CD14-positive monocyte (primary cell): ENCODE measurements around the gene CFAP221. TPM values are rescaled to one million over a fixed set of nuclear protein-coding genes. Genes with fewer than 3 reads are reported as not detected.

Source experiments
- DNase-seq, 3 donors: peaks; one replicate each; pipeline ENCODE4 v3.0.0-alpha.2; 2011 to 2022
- H2AFZ ChIP-seq: 2 replicates; pipeline ENCODE4 v1.6.0; 2012; ENCODE audit warnings: mild to moderate bottlenecking, low read depth, low read length, inconsistent platforms; ENCODE audit not compliant: insufficient read depth, poor library complexity, severe bottlenecking
- H3K27ac ChIP-seq, 2 donors: 1 replicate in 1 of 2; 2 replicates in 1 of 2; pipeline ENCODE4 v1.5.1; 2012 to 2013; ENCODE audit warnings: low read length in 2 of 2, control low read depth in 1 of 2, inconsistent platforms in 1 of 2, low read depth in 1 of 2, mild to moderate bottlenecking in 1 of 2
- H3K27me3 ChIP-seq, 2 donors: one replicate each; pipeline versions ENCODE4 v1.6.0 to v1.6.1; 2011 to 2013; ENCODE audit warnings: low read length in 2 of 2; ENCODE audit not compliant: control insufficient read depth in 2 of 2, insufficient read depth in 2 of 2
- H3K36me3 ChIP-seq, 2 donors: replicated peaks in 1 of 2; 1 replicate in 1 of 2; 2 replicates in 1 of 2; pipeline versions ENCODE4 v1.5.1 to v1.6.1; 2012 to 2013; ENCODE audit warnings: low read length in 2 of 2, control low read depth in 1 of 2, inconsistent platforms in 1 of 2, mild to moderate bottlenecking in 1 of 2; ENCODE audit not compliant: insufficient read depth in 2 of 2, control insufficient read depth in 1 of 2
- H3K4me1 ChIP-seq, 2 donors: 1 replicate in 1 of 2; 2 replicates in 1 of 2; pipeline versions ENCODE4 v1.5.1 to v1.6.1; 2012 to 2013; ENCODE audit warnings: low read length in 2 of 2, control low read depth in 1 of 2, inconsistent platforms in 1 of 2, mild to moderate bottlenecking in 1 of 2, moderate library complexity in 1 of 2; ENCODE audit not compliant: insufficient read depth in 2 of 2, control insufficient read depth in 1 of 2
- H3K4me2 ChIP-seq: replicated peaks from 2 replicates; pipeline ENCODE3; 2012; ENCODE audit warnings: low read length, moderate library complexity, mild to moderate bottlenecking; ENCODE audit not compliant: poor library complexity, severe bottlenecking; ENCODE audit errors: extremely low read depth
- H3K4me3 ChIP-seq, 3 experiments: fragments of 200-600 bp in 1 of 3; sonication (generic) in 1 of 3; replicated peaks in 1 of 3; 1 replicate in 2 of 3; 2 replicates in 1 of 3; pipeline ENCODE4 v1.5.1; 2011 to 2013; ENCODE audit warnings: low read length in 3 of 3, mild to moderate bottlenecking in 3 of 3, control low read depth in 2 of 3, low read depth in 2 of 3, inconsistent platforms in 1 of 3, moderate library complexity in 1 of 3
- H3K79me2 ChIP-seq: 2 replicates; pipeline ENCODE4 v1.6.0; 2012; ENCODE audit warnings: mild to moderate bottlenecking, control low read depth, inconsistent platforms, low read length, moderate library complexity; ENCODE audit not compliant: insufficient read depth
- H3K9ac ChIP-seq: 2 replicates; pipeline ENCODE4 v1.6.0; 2017; ENCODE audit warnings: low read length, mild to moderate bottlenecking; ENCODE audit not compliant: insufficient read depth, poor library complexity, severe bottlenecking
- H3K9me3 ChIP-seq, 2 donors: replicated peaks in 1 of 2; 1 replicate in 1 of 2; 2 replicates in 1 of 2; pipeline versions ENCODE4 v1.5.1 to v1.6.1; 2012 to 2013; ENCODE audit warnings: low read length in 2 of 2, control low read depth in 1 of 2; ENCODE audit not compliant: control insufficient read depth in 1 of 2, insufficient read depth in 1 of 2
- H4K20me1 ChIP-seq: 2 replicates; pipeline ENCODE4 v1.6.0; 2012; ENCODE audit warnings: mild to moderate bottlenecking, low read length, control low read depth, moderate library complexity; ENCODE audit not compliant: insufficient read depth
- H3K27ac Mint-ChIP-seq, 7 donors: one replicate each; pipeline ENCODE4 v1.8.0; 2020; ENCODE audit warnings: mild to moderate bottlenecking in 7 of 7, mixed read lengths in 7 of 7, moderate library complexity in 6 of 7, inconsistent platforms in 2 of 7
- H3K27me3 Mint-ChIP-seq, 3 donors: one replicate each; pipeline ENCODE4 v1.8.0; 2021 to 2022; ENCODE audit warnings: low read depth in 3 of 3, mild to moderate bottlenecking in 3 of 3, mixed read lengths in 3 of 3, moderate library complexity in 3 of 3, inconsistent platforms in 1 of 3
- H3K36me3 Mint-ChIP-seq, 2 donors: one replicate each; pipeline ENCODE4 v1.8.0; 2020; ENCODE audit warnings: mixed read lengths in 2 of 2, inconsistent platforms in 1 of 2, mild to moderate bottlenecking in 1 of 2
- H3K4me1 Mint-ChIP-seq: one replicate; pipeline ENCODE4 v1.8.0; 2020; ENCODE audit warnings: mild to moderate bottlenecking, mixed read lengths
- H3K4me3 Mint-ChIP-seq, 2 donors: one replicate each; pipeline ENCODE4 v1.8.0; 2020; ENCODE audit warnings: mild to moderate bottlenecking in 2 of 2, mixed read lengths in 2 of 2, moderate library complexity in 1 of 2
- H3K9me3 Mint-ChIP-seq, 7 donors: one replicate each; pipeline ENCODE4 v1.8.0; 2020 to 2022; ENCODE audit warnings: mixed read lengths in 7 of 7, mild to moderate bottlenecking in 6 of 7, moderate library complexity in 6 of 7, inconsistent platforms in 2 of 7
- CTCF ChIP-seq: fragments of 200-600 bp; IDR thresholded peaks from one replicate; pipeline ENCODE4 v1.8.0; 2022; ENCODE audit warnings: antibody characterized with exemption, mild to moderate bottlenecking
- WGBS: methylation state at CpG from one replicate; pipeline ENCODE4 v1.1.5; 2013; ENCODE audit warnings: missing lambda C conversion rate; ENCODE audit not compliant: insufficient coverage; 5-methylcytosine and 5-hydroxymethylcytosine counted together
- intact Hi-C, 2 donors: fragments of 100-400 bp; cut with micrococcal nuclease; formaldehyde crosslinking; loops; one replicate each; pipeline versions ENCODE4 v1.15.0 to v1.15.1; 2023
- polyA plus RNA-seq, 3 donors: library from polyadenylated mRNA; depleted of rRNA in 1 of 3; unstranded in 2 of 3; stranded (reverse) in 1 of 3; fragments of 300-500 nt in 2 of 3; fragments of >200 nt in 1 of 3; fragmentation: Illumina TruSeq in 2 of 3; gene quantifications; 1 replicate in 2 of 3; 2 replicates in 1 of 3; pipeline ENCODE4 v1.2.3, GENCODE V29; 2012 to 2021

The CFAP221 gene
- polyA plus RNA-seq, 3 donors: not detected

DNA sequence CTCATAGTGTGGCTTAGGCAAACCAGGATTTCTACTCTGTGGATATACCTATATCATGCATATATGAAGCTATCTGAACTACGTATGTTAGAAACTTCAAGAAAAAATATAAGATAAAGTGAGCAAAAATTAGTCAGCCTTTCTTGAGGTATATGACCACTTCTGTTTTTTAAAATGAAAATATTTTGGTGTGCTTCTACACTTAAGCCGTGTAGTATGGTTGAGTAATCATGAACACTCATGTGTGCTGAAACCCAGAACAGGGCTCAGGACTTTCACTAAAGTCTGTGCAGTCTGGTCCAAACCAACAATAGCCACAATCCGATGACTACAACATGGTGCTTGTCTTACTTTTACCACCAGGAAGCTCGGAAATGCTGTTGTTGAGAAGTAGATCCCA lies 85.9 kb downstream of the CFAP221 start:
- 0% methylated on average over 1 of the region's 4 CpGs for WGBS
- H3K4me2 ChIP-seq: no peak overlapping the region
- no peaks in the 10 kb centered on the region for H3K4me1 ChIP-seq
- TF ChIP-seq CTCF: no peak
- H3K79me2 ChIP-seq: no peaks in the 10 kb centered on the region
- no peak overlapping the region for H3K27ac Mint-ChIP-seq
- no peak overlapping the region for H3K27ac ChIP-seq
- H3K36me3 Mint-ChIP-seq: no peaks in the 10 kb centered on the region
- H3K9ac ChIP-seq: no peak overlapping the region
- no peak overlapping the region for H2AFZ ChIP-seq
- no peaks in the 10 kb centered on the region for H3K4me1 Mint-ChIP-seq
- H3K27me3 Mint-ChIP-seq: peaks cover 3 to 7% (median 7%) of the 10 kb centered on the region in 3 donors
- H3K9me3 Mint-ChIP-seq: peaks cover 0 to 5% (median 2%) of the 10 kb centered on the region in 7 donors
- H3K4me3 Mint-ChIP-seq: no peak overlapping the region
- no peak overlapping the region for H3K4me3 ChIP-seq
- H4K20me1 ChIP-seq: no peaks in the 10 kb centered on the region
- intact Hi-C loops: no loop called here
- H3K27me3 ChIP-seq: no peaks in the 10 kb centered on the region
- H3K9me3 ChIP-seq: peaks cover 0 to 3% of the 10 kb centered on the region in 2 donors
- H3K36me3 ChIP-seq: no peaks in the 10 kb centered on the region
- no peak for DNase-seq

- Mint-ChIP-seq H3K27me3 (peaks cover 2 to 9% (median 2%) of the 10 kb centered on the region in 3 donors), H3K36me3 (no peaks in the 10 kb centered on the region), H3K9me3 (peaks cover 0 to 5% (median 0%) of the 10 kb centered on the region in 7 donors), H3K4me1 (peaks cover 7% of the 10 kb centered on the region), H3K4me3 (no peak overlapping the region), H3K27ac (no peak overlapping the region)
- Histone ChIP-seq H3K27ac (no peak overlapping the region), H3K36me3 (no peaks in the 10 kb centered on the region), H3K79me2 (no peaks in the 10 kb centered on the region), H3K4me1 (peaks cover 3 to 4% of the 10 kb centered on the region in 2 donors), H3K9ac (no peak overlapping the region), H3K27me3 (no peaks in the 10 kb centered on the region), H4K20me1 (no peaks in the 10 kb centered on the region), H2AFZ (no peak overlapping the region), H3K4me3 (no peak overlapping the region), H3K9me3 (peaks cover 0 to 3% of the 10 kb centered on the region in 2 donors), H3K4me2 (no peak overlapping the region)
- DNase-seq: no peak
- 70% methylated on average over 2 of the region's 5 CpGs for WGBS
- intact Hi-C loops: no loop called here
- no peak for TF ChIP-seq CTCF
These were observed 93.1 kb downstream of the CFAP221 start for GRCh38 chr2:119637371-119637770.
